Mucosa of descending colon (tissue), 3 donors: Measurements from ENCODE around the gene N4BP2. TPM values are rescaled to one million over a fixed set of nuclear protein-coding genes. Genes with fewer than 3 reads are reported as not detected.

Experiments used
- ATAC-seq: fragments of 200-7000 bp; cut with Tn5 transposase; one replicate; pipeline ENCODE4 v1.9.1; 2020; ENCODE audit warnings: mild to moderate bottlenecking, moderate library complexity
- DNase-seq, 3 donors: peaks; one replicate each; pipeline ENCODE4 v3.0.0-alpha.2; 2020
- H3K36me3 ChIP-seq: fragments of 200-600 bp; one replicate; pipeline ENCODE4 v1.8.0; 2021; ENCODE audit warnings: low read depth, mild to moderate bottlenecking
- H3K4me1 ChIP-seq: fragments of 200-600 bp; one replicate; pipeline ENCODE4 v1.8.0; 2021; ENCODE audit warnings: low read depth, mild to moderate bottlenecking
- H3K4me3 ChIP-seq: fragments of 200-600 bp; one replicate; pipeline ENCODE4 v1.8.0; 2021; ENCODE audit warnings: mild to moderate bottlenecking
- H3K9me3 ChIP-seq: fragments of 200-600 bp; one replicate; pipeline ENCODE4 v1.8.0; 2021; ENCODE audit warnings: mild to moderate bottlenecking
- CTCF ChIP-seq: fragments of 200-600 bp; IDR thresholded peaks from one replicate; pipeline ENCODE4 v1.8.0; 2022; ENCODE audit warnings: antibody characterized with exemption, mild to moderate bottlenecking
- intact Hi-C, 2 donors: fragments of 100-400 bp; cut with DNase I in 1 of 2; cut with micrococcal nuclease in 1 of 2; formaldehyde crosslinking; loops; one replicate each; pipeline versions ENCODE4 v1.11.0 to v1.11.1; 2022; cut with DNase I, micrococcal nuclease
- total RNA-seq, 3 donors: library from RNA; stranded (reverse); fragmentation: NEBNext Ultra II Directional in 2 of 3; extraction: Animal tissue kit (Norgen Biotek cat#: 25700) in 2 of 3; gene quantifications; one replicate each; pipeline versions ENCODE4 v1.2.1 to v1.2.4, GENCODE V29; 2021 to 2023
- donor health status: DM: no; HTN: no; CAD: no; lungs with moderate emphysema.
- donor health status: DM: no; HTN: no; CAD: no.
- donor health status: DM: no; HTN: yes; CAD: no.

The N4BP2 gene
- total RNA-seq, 3 donors from 2014 or later = 6.7 to 11.5 (median 7.2) TPM

GRCh38 chr4:40058854-40059253 lies 2.2 kb downstream of the N4BP2 start:
- DNase-seq (peak in 1 of 3 donors; percentile 12), ATAC-seq (no peak)
- no peaks in the 10 kb centered on the region for H3K9me3 ChIP-seq
- H3K4me3 ChIP-seq = no peak overlapping the region
- no peak for TF ChIP-seq CTCF
- H3K36me3 ChIP-seq = no peaks in the 10 kb centered on the region
- intact Hi-C loops = loop anchor here in 1 of 2 donors (10.0 kb wide), 1 partner anchor 256 kb away; no protein-coding TSS in a partner anchor
- peaks cover 24% of the 10 kb centered on the region for H3K4me1 ChIP-seq

- H3K4me3 ChIP-seq = no peak overlapping the region
- TF ChIP-seq CTCF = no peak
- intact Hi-C loops = loop anchor here in 1 of 2 donors (10.0 kb wide), 1 partner anchor 255 kb away; no protein-coding TSS in a partner anchor
Observed at GRCh38 chr4:40059362-40059761, 2.7 kb downstream of the N4BP2 start.

GRCh38 chr4:40065010-40065409 lies 8.4 kb downstream of the N4BP2 start:
- H3K9me3 ChIP-seq = no peaks in the 10 kb centered on the region
- no peaks in the 10 kb centered on the region for H3K36me3 ChIP-seq
- no peak for TF ChIP-seq CTCF
- no peak for ATAC-seq
- intact Hi-C loops = no loop called here
- no peak overlapping the region for H3K4me3 ChIP-seq
- H3K4me1 ChIP-seq = no peaks in the 10 kb centered on the region
- DNase-seq = no peak

More at GRCh38 chr4:40059362-40059761, 2.7 kb downstream of the N4BP2 start:
- DNase-seq (no peak), ATAC-seq (no peak)
- no peaks in the 10 kb centered on the region for H3K36me3 ChIP-seq
- peaks cover 21% of the 10 kb centered on the region for H3K4me1 ChIP-seq
- H3K9me3 ChIP-seq = no peaks in the 10 kb centered on the region

GRCh38 chr4:40066651-40067050 lies 10.0 kb downstream of the N4BP2 start:
- DNase-seq (no peak), ATAC-seq (no peak)
- Histone ChIP-seq H3K4me3 (no peak overlapping the region), H3K4me1 (no peaks in the 10 kb centered on the region), H3K36me3 (no peaks in the 10 kb centered on the region), H3K9me3 (no peaks in the 10 kb centered on the region)
- TF ChIP-seq CTCF = no peak
- intact Hi-C loops = no loop called here

- DNase-seq = no peak
- no peak for TF ChIP-seq CTCF
- Histone ChIP-seq H3K4me3 (no peak overlapping the region), H3K9me3 (no peaks in the 10 kb centered on the region), H3K36me3 (no peaks in the 10 kb centered on the region), H3K4me1 (no peaks in the 10 kb centered on the region)
- intact Hi-C loops = no loop called here
- ATAC-seq = no peak
Observed at GRCh38 chr4:40070387-40070786, 13.7 kb downstream of the N4BP2 start.

GRCh38 chr4:40086421-40086820 lies 29.8 kb downstream of the N4BP2 start:
- intact Hi-C loops = no loop called here
- Histone ChIP-seq H3K4me3 (no peak overlapping the region), H3K9me3 (no peaks in the 10 kb centered on the region), H3K36me3 (no peaks in the 10 kb centered on the region), H3K4me1 (no peaks in the 10 kb centered on the region)
- DNase-seq = no peak
- no peak for ATAC-seq
- no peak for TF ChIP-seq CTCF
